Ascending aorta (tissue), 2 donors: ENCODE measurements around the gene GPATCH8. TPM values are rescaled to one million over a fixed set of nuclear protein-coding genes. Genes with fewer than 3 reads are reported as not detected.

Source experiments
- DNase-seq, 2 donors: peaks; one replicate each; pipeline ENCODE4 v3.0.0-alpha.2; 2019; ENCODE audit warnings: low spot score in 2 of 2
- H3K27ac ChIP-seq, 2 donors: fragments of 200-600 bp; sonication (generic); one replicate each; pipeline ENCODE4 v1.5.1; 2016 to 2017; ENCODE audit warnings: mild to moderate bottlenecking in 1 of 2
- H3K27me3 ChIP-seq: fragments of 200-600 bp; sonication (generic); one replicate; pipeline ENCODE4 v1.5.1; 2017
- H3K36me3 ChIP-seq, 2 donors: fragments of 200-600 bp; sonication (generic); one replicate each; pipeline ENCODE4 v1.5.1; 2016
- H3K4me1 ChIP-seq, 2 donors: fragments of 200-600 bp; sonication (generic); one replicate each; pipeline ENCODE4 v1.5.1; 2016 to 2017; ENCODE audit warnings: mild to moderate bottlenecking in 1 of 2
- H3K4me3 ChIP-seq, 2 donors: fragments of 200-600 bp; sonication (generic); one replicate each; pipeline ENCODE4 v1.5.1; 2016 to 2017; ENCODE audit warnings: mild to moderate bottlenecking in 1 of 2
- H3K9me3 ChIP-seq, 2 donors: fragments of 200-600 bp; sonication (generic); one replicate each; pipeline ENCODE4 v1.5.1; 2016
- CTCF ChIP-seq, 3 experiments: fragments of 200-600 bp in 2 of 3; fragments of 450-650 bp in 1 of 3; sonication (generic) in 2 of 3; IDR thresholded peaks; one replicate each; pipeline ENCODE4 v1.5.1; 2016 to 2019; ENCODE audit warnings: antibody characterized with exemption in 3 of 3, mild to moderate bottlenecking in 1 of 3, moderate library complexity in 1 of 3
- intact Hi-C: fragments of 100-400 bp; cut with DNase I; formaldehyde crosslinking; loops from one replicate; pipeline ENCODE4 v1.15.1; 2023
- total RNA-seq: library from RNA; depleted of rRNA; stranded (reverse); fragments of >200 nt; gene quantifications from one replicate; pipeline ENCODE4 v1.1.0, GENCODE V29; 2016

The GPATCH8 gene
- total RNA-seq, 1 donor from 2014 or later: 13.3 TPM

GRCh38 chr17:44348988-44349364 lies 154.2 kb downstream of the GPATCH8 start:
- peaks cover 6 to 10% of the 10 kb centered on the region in 2 donors for H3K4me1 ChIP-seq
- H3K36me3 ChIP-seq: peaks cover 29 to 37% of the 10 kb centered on the region in 2 donors

GRCh38 chr17:44348234-44348987 lies 154.8 kb downstream of the GPATCH8 start:
- intact Hi-C loops: no loop called here
- Histone ChIP-seq H3K4me3 (no peak overlapping the region), H3K9me3 (no peaks in the 10 kb centered on the region), H3K27ac (no peak overlapping the region), H3K27me3 (no peaks in the 10 kb centered on the region), H3K4me1 (peaks cover 6 to 10% of the 10 kb centered on the region in 2 donors), H3K36me3 (peaks cover 29 to 37% of the 10 kb centered on the region in 2 donors)
- no peak for DNase-seq
- no peak for TF ChIP-seq CTCF (IDR thresholded peaks at IDR 0.05)

More at GRCh38 chr17:44348988-44349364, 154.2 kb downstream of the GPATCH8 start:
- no peak overlapping the region for H3K27ac ChIP-seq
- intact Hi-C loops: no loop called here
- H3K27me3 ChIP-seq: no peaks in the 10 kb centered on the region
- H3K9me3 ChIP-seq: no peaks in the 10 kb centered on the region
- no peak overlapping the region for H3K4me3 ChIP-seq
- DNase-seq: no peak
- no peak for TF ChIP-seq CTCF (IDR thresholded peaks at IDR 0.05)

Other genes starting within 250 kb of the GPATCH8 start
- 2.4 TPM for gene SLC4A1, start 235.3 kb downstream of the GPATCH8 start, total RNA-seq
- not detected for gene RUNDC3A, start 194.8 kb downstream of the GPATCH8 start, total RNA-seq
- gene SLC25A39, start 178.6 kb downstream of the GPATCH8 start, total RNA-seq: 182 TPM
- 430 TPM for gene GRN, start 158.1 kb downstream of the GPATCH8 start, total RNA-seq
- 1.7 TPM for gene FAM171A2, start 139.6 kb downstream of the GPATCH8 start, total RNA-seq
- gene ITGA2B, start 113.8 kb downstream of the GPATCH8 start, total RNA-seq: not detected
- gene FZD2, start 54.1 kb upstream of the GPATCH8 start, total RNA-seq: 32.7 TPM
- not detected for gene MEIOC, start 153.1 kb upstream of the GPATCH8 start, total RNA-seq
- 2.6 TPM for gene CCDC43, start 186.4 kb upstream of the GPATCH8 start, total RNA-seq
- 9.7 TPM for gene DBF4B, start 205.3 kb upstream of the GPATCH8 start, total RNA-seq